AG09309 (cell line): ENCODE results near the gene ANKRD44.
"Not testable (repeated sequence)": the region's sequence is repeated elsewhere in the genome, so short reads cannot be mapped to it uniquely, and the experiment has no call there.

Experiments
- DNase-seq: peaks from one replicate; pipeline ENCODE4 v3.0.0-alpha.2; 2010; ENCODE audit warnings: low read depth
- H3K4me3 ChIP-seq: 2 replicates; pipeline ENCODE4 v1.5.1; 2011; ENCODE audit warnings: mild to moderate bottlenecking, low read depth, low read length, moderate library complexity; ENCODE audit not compliant: control insufficient read depth
- TF ChIP-seq, protein P1 (sequence below): IDR thresholded peaks from 2 replicates; pipeline ENCODE4 v1.5.1; 2011; ENCODE audit warnings: mild to moderate bottlenecking, low read depth, low read length, inconsistent platforms; ENCODE audit not compliant: insufficient read depth, control insufficient read depth; ENCODE audit errors: missing control alignments

Gene ANKRD44

DNA sequence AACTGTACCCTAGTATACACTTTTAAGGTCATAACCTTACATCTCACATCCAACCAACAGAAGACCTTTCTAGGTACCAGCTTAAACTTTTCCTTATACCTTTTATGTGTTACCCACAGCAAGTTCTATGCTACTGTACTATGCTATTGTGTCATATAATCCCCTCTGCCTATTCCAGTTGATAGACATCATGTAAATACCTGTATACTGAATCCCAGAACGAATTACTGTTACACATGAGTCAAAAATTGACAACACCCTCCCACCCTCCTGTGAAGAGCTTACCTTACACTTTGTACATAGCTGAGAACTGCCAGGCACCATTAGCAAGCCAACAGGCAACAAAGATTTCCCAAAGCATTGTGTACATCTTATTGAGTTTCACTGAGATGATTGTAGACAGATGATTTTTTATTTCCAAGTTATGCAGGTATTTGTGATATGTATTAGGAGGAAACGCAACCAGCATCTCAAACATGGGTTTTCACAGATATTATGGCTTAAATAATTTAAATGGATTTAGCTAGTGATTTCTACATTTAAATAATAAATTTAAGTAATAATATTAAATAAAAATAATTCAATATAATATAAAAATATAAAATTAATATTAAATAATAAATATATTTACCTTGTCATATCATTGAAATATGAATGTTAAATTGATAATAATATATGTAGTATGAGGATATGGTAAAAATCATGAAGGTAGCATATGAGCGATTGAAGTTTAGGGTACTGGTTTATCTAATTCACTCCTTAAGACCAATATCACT is 43.0 kb upstream of the ANKRD44 start:
- TF ChIP-seq, protein P1, sequence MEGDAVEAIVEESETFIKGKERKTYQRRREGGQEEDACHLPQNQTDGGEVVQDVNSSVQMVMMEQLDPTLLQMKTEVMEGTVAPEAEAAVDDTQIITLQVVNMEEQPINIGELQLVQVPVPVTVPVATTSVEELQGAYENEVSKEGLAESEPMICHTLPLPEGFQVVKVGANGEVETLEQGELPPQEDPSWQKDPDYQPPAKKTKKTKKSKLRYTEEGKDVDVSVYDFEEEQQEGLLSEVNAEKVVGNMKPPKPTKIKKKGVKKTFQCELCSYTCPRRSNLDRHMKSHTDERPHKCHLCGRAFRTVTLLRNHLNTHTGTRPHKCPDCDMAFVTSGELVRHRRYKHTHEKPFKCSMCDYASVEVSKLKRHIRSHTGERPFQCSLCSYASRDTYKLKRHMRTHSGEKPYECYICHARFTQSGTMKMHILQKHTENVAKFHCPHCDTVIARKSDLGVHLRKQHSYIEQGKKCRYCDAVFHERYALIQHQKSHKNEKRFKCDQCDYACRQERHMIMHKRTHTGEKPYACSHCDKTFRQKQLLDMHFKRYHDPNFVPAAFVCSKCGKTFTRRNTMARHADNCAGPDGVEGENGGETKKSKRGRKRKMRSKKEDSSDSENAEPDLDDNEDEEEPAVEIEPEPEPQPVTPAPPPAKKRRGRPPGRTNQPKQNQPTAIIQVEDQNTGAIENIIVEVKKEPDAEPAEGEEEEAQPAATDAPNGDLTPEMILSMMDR = no peak
- DNase-seq = no peak
- no peak overlapping the region for H3K4me3 ChIP-seq

DNA sequence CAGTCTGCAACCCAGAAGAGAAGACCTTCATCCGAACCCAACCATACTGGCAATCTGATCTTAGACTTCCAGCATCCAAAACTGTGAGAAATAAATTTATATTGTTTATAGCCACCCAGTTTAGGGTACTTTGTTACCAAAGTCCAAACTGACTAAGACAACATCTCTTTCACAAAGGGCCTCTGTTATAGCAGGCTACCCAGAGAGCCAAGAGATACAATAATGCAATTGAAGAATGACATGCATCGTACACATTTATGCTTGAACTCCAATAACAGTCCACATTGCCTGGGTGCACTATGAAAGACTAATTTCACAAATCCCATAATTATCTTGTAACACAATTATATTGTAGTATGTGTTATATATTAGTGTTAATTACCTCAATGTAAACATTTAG is 39.1 kb upstream of the ANKRD44 start:
- TF ChIP-seq, protein P1 = no peak
- H3K4me3 ChIP-seq = no peak overlapping the region
- DNase-seq = no peak

DNA sequence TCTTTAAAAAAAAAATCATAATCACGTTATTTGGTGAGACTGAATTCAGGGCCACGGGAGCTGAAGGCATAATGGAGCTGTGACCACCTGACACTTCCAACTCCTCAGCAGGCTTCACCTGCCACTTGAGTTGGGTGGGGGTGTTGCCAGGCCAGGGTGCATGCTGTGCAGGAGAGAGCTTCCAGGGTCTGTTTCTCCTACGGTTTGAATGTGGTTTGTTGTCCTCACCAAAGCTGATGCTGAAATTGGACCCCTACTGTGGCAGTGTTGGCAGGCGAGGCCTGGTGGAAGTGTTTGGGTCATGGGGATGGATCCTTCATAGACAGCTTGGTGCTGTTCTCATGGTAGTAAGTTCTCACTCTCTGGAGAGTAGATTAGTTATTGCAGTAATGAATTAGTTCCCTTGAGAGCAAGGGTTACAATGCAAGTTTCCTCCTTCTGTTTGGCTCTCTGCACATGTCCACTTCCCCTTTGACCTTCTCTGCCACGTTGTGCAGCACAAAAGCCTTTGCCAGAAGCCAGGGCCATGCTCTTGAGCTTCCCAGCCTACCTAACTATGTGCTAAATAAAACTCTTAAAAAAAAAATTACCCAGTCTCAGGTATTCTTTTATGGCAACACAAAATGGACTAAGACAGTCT is 38.3 kb upstream of the ANKRD44 start:
- TF ChIP-seq, protein P1 = no peak
- no peak for DNase-seq

DNA sequence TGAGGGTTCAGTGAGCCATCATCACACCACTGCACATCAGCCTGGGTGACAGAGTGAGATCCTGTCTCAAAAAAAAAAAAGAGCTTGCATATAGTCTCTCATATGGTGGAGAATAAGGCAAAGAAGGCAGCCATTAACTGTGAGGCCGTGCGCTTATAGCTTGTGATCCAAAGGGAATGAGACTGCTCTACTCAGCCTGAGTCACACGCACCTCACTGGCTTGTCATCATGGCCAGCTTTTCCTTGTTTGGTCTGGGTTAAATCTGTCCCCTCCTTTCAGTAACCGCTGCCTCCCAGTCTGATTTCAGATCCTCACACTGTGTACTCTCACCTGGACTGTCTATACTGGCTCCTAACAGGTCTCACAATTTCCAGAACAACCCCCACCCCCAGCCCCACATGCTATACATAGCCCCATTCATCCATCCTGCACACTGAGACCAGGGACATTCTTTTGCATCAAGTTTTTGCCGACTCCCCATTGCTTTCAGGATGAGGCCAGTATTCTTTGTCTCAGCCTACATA is 35.3 kb upstream of the ANKRD44 start:
- DNase-seq = no peak
- no peak overlapping the region for H3K4me3 ChIP-seq
- TF ChIP-seq, protein P1 = no peak

More for the DNA sequence above, 38.3 kb upstream of the ANKRD44 start:
- H3K4me3 ChIP-seq = no peak overlapping the region

DNA sequence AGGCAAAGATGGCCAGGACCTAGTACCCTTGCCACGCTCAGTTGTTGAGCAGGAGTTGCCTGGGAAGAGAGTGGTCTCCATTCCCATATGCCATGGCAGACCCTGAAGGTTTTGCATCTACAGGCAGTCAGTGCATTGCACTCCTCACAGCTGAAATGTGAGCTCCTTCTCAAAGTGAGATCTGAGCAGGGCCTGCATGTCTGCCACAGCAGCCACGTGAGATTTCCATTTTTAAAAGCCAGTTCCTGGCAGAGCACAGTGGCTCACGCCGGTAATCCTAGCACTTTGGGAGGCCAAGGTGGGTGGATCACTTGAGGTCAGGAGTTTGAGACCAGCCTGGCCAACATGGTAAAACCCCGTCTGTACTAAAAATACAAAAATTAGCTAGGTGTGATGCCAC is 33.4 kb upstream of the ANKRD44 start:
- not testable (repeated sequence) for DNase-seq, H3K4me3 ChIP-seq

DNA sequence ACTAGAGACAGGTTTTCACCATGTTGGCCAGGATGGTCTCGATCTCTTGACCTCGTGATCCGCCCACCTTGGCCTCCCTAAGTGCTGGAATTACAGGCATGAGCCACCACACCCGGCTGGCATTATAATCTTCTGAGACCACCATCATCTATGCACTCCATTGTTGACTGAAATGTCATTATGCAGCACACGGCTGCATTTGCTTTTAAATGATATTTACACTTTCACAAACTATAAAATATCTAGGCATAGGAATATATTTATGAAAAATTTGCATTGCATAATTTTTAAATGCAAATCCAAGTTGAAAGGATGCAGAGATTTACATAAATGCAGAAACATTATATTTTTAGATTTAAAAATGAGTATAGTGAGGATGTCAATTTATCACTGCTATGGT is 30.0 kb upstream of the ANKRD44 start:
- TF ChIP-seq, protein P1 = no peak
- H3K4me3 ChIP-seq = no peak overlapping the region

More for the DNA sequence above, 30.0 kb upstream of the ANKRD44 start:
- DNase-seq = no peak
